Sigmoid colon (tissue), 7 donors: ENCODE results near the gene RIN2. TPM values are rescaled to one million over a fixed set of nuclear protein-coding genes. Genes with fewer than 3 reads are reported as not detected.

ENCODE experiments used
- DNase-seq: peaks from one replicate; pipeline ENCODE4 v3.0.0-alpha.2; 2019
- H3K27ac ChIP-seq, 4 donors: fragments of 200-600 bp; sonication (generic); one replicate each; pipeline ENCODE4 v1.5.1; 2016 to 2019; ENCODE audit warnings: mild to moderate bottlenecking in 1 of 4
- H3K27me3 ChIP-seq, 3 donors: fragments of 200-600 bp; sonication (generic); one replicate each; pipeline ENCODE4 v1.5.1; 2019; ENCODE audit warnings: mild to moderate bottlenecking in 1 of 3
- H3K36me3 ChIP-seq, 4 donors: fragments of 200-600 bp; sonication (generic); one replicate each; pipeline ENCODE4 v1.5.1; 2016 to 2019
- H3K4me1 ChIP-seq, 4 donors: fragments of 200-600 bp; sonication (generic); one replicate each; pipeline ENCODE4 v1.5.1; 2017 to 2019
- H3K4me3 ChIP-seq, 4 donors: fragments of 200-600 bp; sonication (generic); one replicate each; pipeline ENCODE4 v1.5.1; 2017 to 2019; ENCODE audit warnings: mild to moderate bottlenecking in 2 of 4, moderate library complexity in 1 of 4
- H3K9me3 ChIP-seq, 4 donors: fragments of 200-600 bp in 3 of 4; sonication (generic) in 3 of 4; one replicate each; pipeline versions ENCODE4 v1.5.1 to v1.6.1; 2013 to 2019
- EP300 ChIP-seq, 4 donors: sonication (generic); formaldehyde crosslinking; IDR thresholded peaks; one replicate each; pipeline ENCODE4 v1.6.1; 2017; ENCODE audit warnings: antibody characterized with exemption in 4 of 4
- POLR2A ChIP-seq, 2 donors: fragments of 450-650 bp; IDR thresholded peaks; one replicate each; pipeline ENCODE4 v1.6.1; 2016; ENCODE audit warnings: antibody characterized with exemption in 2 of 2, mild to moderate bottlenecking in 2 of 2, moderate library complexity in 2 of 2
- POLR2AphosphoS5 ChIP-seq, 4 donors: sonication (generic); formaldehyde crosslinking; IDR thresholded peaks; one replicate each; pipeline ENCODE4 v1.6.1; 2017; ENCODE audit warnings: antibody characterized with exemption in 4 of 4
- WGBS, 2 donors: extraction: QIAGEN DNeasy Blood & Tissue Kit; methylation state at CpG; one replicate each; pipeline ENCODE4 v1.1.7; 2013; 5-methylcytosine and 5-hydroxymethylcytosine counted together
- intact Hi-C: fragments of 100-400 bp; cut with DNase I; formaldehyde crosslinking; loops from one replicate; pipeline ENCODE4 v1.15.1; 2023
- polyA plus RNA-seq, 3 donors: library from polyadenylated mRNA; stranded (reverse); fragments of 200-250 nt; gene quantifications; one replicate each; pipeline ENCODE4 v1.2.3, GENCODE V29; 2013
- total RNA-seq, 4 donors: library from RNA; depleted of rRNA; stranded (reverse); fragments of >200 nt; gene quantifications; one replicate each; pipeline ENCODE4 v1.1.0, GENCODE V29; 2016
- TF ChIP-seq, protein P1 (sequence below), 4 experiments: fragments of 450-650 bp in 3 of 4; fragments of 200-600 bp in 1 of 4; IDR thresholded peaks; one replicate each; pipeline ENCODE4 v1.5.1; 2016 to 2019; ENCODE audit warnings: antibody characterized with exemption in 4 of 4, mild to moderate bottlenecking in 3 of 4, moderate library complexity in 2 of 4
- donor health status: healthy with polysubstance abuse.
- donor health status: Bipolar disorder and iron deficiency.
- donor health status: healthy.

Gene RIN2
- total and polyA plus RNA-seq, 7 donors = 13.4 to 73.7 (median 54.2) TPM

DNA sequence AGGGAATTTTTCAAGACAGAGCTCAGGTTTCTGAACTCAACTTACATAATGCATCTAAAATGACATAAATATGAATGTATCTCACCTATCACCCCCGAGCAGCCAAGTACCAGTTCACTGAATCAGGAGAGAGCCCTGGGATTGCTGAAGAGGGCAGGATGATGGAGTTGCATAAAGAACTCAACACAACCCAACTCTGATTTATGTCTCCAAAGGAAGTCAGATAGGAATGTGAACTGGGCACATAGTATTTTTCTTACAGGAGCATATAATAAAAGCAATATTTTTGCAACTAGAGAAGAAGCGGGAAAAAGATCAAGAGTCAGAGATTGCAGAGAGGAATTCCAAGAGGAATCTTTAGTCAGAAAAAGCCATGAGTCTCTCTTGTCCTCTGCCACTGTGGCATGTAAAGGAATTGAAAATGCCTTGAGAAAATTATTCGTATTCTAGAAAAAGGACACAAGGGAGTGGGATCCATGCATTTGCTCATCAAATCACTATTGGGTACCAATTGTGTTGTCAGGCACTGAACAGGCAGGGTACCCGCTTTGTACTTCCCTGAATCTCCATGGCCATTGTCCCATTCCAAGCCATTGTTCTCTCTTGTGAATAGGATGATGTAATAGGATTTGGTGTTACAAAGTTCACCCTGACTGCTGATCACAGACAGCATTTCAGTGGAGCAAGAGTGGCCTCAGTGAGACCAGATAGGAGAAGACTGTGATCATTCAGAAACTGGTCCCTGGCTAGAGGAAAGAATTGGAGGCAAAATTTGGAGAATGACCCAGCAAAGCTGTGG is 16.3 kb downstream of the RIN2 start:
- no peaks in the 10 kb centered on the region for H3K27me3 ChIP-seq
- intact Hi-C loops = no loop called here
- 87 to 89% methylated on average over 4 of the region's 4 CpGs for WGBS, 2 donors
- no peak overlapping the region for H3K27ac ChIP-seq
- H3K4me3 ChIP-seq = no peak overlapping the region
- H3K36me3 ChIP-seq = no peaks in the 10 kb centered on the region
- peaks cover 0 to 15% (median 6%) of the 10 kb centered on the region in 4 donors for H3K4me1 ChIP-seq
- DNase-seq = no peak
- no peaks in the 10 kb centered on the region for H3K9me3 ChIP-seq
- TF ChIP-seq, protein P1, sequence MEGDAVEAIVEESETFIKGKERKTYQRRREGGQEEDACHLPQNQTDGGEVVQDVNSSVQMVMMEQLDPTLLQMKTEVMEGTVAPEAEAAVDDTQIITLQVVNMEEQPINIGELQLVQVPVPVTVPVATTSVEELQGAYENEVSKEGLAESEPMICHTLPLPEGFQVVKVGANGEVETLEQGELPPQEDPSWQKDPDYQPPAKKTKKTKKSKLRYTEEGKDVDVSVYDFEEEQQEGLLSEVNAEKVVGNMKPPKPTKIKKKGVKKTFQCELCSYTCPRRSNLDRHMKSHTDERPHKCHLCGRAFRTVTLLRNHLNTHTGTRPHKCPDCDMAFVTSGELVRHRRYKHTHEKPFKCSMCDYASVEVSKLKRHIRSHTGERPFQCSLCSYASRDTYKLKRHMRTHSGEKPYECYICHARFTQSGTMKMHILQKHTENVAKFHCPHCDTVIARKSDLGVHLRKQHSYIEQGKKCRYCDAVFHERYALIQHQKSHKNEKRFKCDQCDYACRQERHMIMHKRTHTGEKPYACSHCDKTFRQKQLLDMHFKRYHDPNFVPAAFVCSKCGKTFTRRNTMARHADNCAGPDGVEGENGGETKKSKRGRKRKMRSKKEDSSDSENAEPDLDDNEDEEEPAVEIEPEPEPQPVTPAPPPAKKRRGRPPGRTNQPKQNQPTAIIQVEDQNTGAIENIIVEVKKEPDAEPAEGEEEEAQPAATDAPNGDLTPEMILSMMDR (IDR thresholded peaks at IDR 0.05) = no peak
- TF ChIP-seq EP300 (IDR thresholded peaks at IDR 0.05) (no peak), POLR2AphosphoS5 (IDR thresholded peaks at IDR 0.05) (no peak), POLR2A (IDR thresholded peaks at IDR 0.05) (no peak)

DNA sequence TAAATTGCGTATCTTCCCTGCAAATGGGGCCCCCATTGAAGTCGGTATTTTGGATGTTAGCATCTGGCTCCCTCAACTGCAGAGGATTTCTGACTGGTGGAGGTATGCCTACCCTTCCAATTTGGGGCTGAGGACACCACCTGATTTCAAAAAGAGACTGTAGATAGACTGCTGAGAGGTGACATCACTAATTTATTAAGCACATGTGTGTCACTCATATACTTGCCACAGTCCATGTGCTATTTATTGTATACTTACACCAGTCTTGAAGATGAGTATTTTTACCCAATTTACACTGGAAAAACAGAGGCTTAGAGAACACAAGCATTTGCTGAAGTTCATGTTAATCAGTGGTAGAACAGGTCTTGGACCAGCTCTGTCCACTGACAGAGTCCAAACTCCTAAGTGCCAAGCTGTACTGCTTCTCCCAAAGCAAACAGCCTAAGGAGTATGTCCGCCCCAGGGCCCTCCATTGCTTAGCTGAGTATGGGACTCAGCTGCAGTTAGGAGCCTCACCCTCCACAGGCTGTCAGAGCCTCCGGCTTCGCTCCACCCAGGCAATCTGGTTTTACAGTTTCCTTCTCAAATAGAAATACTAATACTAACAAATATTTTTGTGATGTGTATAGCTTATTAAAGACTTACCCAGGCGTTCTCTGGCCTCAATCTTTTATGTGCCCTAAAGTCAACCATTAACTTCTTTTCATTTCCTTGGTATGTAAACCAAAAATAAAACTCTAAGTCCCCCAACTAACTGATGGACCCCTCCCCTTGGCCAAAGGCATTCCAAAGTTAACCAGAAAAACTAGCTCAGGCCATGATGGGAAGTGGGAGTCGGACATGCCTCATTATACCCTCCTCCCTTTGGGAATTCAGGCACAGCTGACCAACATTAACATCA is 17.5 kb downstream of the RIN2 start:
- TF ChIP-seq, protein P1 (IDR thresholded peaks at IDR 0.05) = no peak
- TF ChIP-seq POLR2AphosphoS5 (IDR thresholded peaks at IDR 0.05) (no peak), EP300 (IDR thresholded peaks at IDR 0.05) (no peak), POLR2A (IDR thresholded peaks at IDR 0.05) (no peak)
- WGBS, 2 donors = 27 to 68% methylated on average over 7 of the region's 7 CpGs
- Histone ChIP-seq H3K27ac (no peak overlapping the region), H3K9me3 (no peaks in the 10 kb centered on the region), H3K4me3 (no peak overlapping the region), H3K27me3 (no peaks in the 10 kb centered on the region), H3K36me3 (no peaks in the 10 kb centered on the region), H3K4me1 (peaks cover 0 to 15% (median 4%) of the 10 kb centered on the region in 4 donors)
- intact Hi-C loops = no loop called here
- no peak for DNase-seq

GRCh38 chr20:19777315-19777714 is 19.3 kb downstream of the RIN2 start:
- peaks cover 0 to 15% (median 4%) of the 10 kb centered on the region in 4 donors for H3K4me1 ChIP-seq
- H3K4me3 ChIP-seq = no peak overlapping the region
- H3K27me3 ChIP-seq = no peaks in the 10 kb centered on the region
- no peaks in the 10 kb centered on the region for H3K36me3 ChIP-seq
- DNase-seq = no peak
- TF ChIP-seq POLR2A (IDR thresholded peaks at IDR 0.05) = no peak
- TF ChIP-seq, protein P1 (IDR thresholded peaks at IDR 0.05) = no peak
- no peak for TF ChIP-seq EP300 (IDR thresholded peaks at IDR 0.05)
- TF ChIP-seq POLR2AphosphoS5 (IDR thresholded peaks at IDR 0.05) = no peak
- 56 to 71% methylated on average over 6 of the region's 6 CpGs for WGBS, 2 donors
- intact Hi-C loops = no loop called here
- no peaks in the 10 kb centered on the region for H3K9me3 ChIP-seq
- H3K27ac ChIP-seq = peak overlapping the region; percentile 4 to 28 (median 12)

DNA sequence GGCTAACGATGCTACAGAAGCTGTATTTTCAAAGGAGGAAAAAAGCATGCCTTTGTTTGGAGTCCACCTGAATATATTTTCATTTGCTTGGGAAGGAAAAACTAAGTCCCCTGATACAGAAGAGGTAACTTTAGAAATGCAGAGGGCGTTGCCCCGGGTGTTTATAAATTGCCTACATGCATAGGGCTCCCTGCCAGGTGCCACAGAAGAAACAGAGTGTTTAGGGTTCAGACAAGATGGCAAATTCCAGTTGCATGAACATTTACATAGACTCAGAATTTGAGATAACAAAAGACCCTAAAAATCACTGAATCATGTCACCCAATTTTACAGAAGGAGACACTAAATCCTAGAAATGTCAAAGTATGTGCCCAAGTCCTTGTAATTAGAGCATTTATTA is 19.9 kb downstream of the RIN2 start:
- DNase-seq = no peak
- TF ChIP-seq, protein P1 (IDR thresholded peaks at IDR 0.05) = no peak
- TF ChIP-seq POLR2AphosphoS5 (IDR thresholded peaks at IDR 0.05) (no peak), POLR2A (IDR thresholded peaks at IDR 0.05) (no peak), EP300 (IDR thresholded peaks at IDR 0.05) (no peak)
- no peaks in the 10 kb centered on the region for H3K36me3 ChIP-seq
- H3K27ac ChIP-seq = peak overlapping the region in 2 of 4 donors; percentile 13 to 22
- 42 to 71% methylated on average over 3 of the region's 3 CpGs for WGBS, 2 donors
- intact Hi-C loops = no loop called here
- H3K27me3 ChIP-seq = no peaks in the 10 kb centered on the region
- H3K4me3 ChIP-seq = no peak overlapping the region
- H3K9me3 ChIP-seq = no peaks in the 10 kb centered on the region
- peaks cover 0 to 15% (median 4%) of the 10 kb centered on the region in 4 donors for H3K4me1 ChIP-seq
